ENCODE results near the gene DYNC2H1. TPM values are rescaled to one million over a fixed set of nuclear protein-coding genes. Genes with fewer than 3 reads are reported as not detected.

DYNC2H1 gene
- total and polyA plus RNA-seq, 8 donors, result 12.8 to 41.2 (median 31.1) TPM

DNA sequence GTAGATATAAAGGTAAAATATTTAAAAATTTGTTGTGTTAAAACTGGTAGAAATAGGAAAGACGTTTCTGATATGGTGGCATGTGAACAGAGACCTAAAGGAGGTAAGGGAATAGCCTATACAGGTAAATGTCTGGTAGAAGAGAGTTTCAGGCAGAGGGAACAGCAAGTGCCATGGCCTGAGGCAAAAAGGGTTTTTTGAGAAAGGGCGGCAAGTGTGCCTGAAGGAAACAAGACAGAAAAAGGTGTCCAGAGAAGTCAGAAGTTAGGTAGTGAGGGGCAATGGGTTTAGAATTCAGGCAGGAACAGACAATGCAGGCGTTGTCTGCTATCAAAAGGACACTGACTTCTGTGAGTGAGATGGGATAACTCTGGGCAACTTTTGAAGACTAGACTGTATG is 339.7 kb downstream of the DYNC2H1 start:
- TF ChIP-seq, protein P1, sequence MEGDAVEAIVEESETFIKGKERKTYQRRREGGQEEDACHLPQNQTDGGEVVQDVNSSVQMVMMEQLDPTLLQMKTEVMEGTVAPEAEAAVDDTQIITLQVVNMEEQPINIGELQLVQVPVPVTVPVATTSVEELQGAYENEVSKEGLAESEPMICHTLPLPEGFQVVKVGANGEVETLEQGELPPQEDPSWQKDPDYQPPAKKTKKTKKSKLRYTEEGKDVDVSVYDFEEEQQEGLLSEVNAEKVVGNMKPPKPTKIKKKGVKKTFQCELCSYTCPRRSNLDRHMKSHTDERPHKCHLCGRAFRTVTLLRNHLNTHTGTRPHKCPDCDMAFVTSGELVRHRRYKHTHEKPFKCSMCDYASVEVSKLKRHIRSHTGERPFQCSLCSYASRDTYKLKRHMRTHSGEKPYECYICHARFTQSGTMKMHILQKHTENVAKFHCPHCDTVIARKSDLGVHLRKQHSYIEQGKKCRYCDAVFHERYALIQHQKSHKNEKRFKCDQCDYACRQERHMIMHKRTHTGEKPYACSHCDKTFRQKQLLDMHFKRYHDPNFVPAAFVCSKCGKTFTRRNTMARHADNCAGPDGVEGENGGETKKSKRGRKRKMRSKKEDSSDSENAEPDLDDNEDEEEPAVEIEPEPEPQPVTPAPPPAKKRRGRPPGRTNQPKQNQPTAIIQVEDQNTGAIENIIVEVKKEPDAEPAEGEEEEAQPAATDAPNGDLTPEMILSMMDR (IDR thresholded peaks at IDR 0.05), result no peak
- DNase-seq (no peak), ATAC-seq (no peak)
- Histone ChIP-seq H3K4me1 (no peaks in the 10 kb centered on the region), H3K4me3 (no peak overlapping the region), H3K9me3 (no peaks in the 10 kb centered on the region), H3K27ac (no peak overlapping the region), H3K27me3 (no peaks in the 10 kb centered on the region), H3K36me3 (no peaks in the 10 kb centered on the region)
- intact Hi-C loops (cut with DNase I), result no loop called here

DNA sequence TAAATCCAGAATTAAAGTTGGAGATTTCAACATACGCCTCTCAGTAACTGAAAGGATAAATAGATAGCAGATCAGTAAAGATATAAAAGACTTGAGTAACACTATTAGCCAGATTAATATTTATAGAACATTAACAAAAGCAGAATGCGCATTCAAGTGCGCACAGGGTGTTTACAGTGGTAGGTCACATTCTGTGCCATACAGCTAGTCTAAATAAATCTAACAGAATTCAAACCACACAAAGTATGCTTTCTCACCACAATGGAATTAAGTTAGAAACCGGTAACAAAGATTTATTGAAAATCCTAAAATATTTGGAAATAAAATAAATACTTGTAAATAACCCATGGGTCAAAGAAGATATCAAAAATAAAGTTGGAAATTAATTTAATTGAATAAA is 341.0 kb downstream of the DYNC2H1 start:
- ATAC-seq, result no peak
- no peak overlapping the region for H3K27ac ChIP-seq
- no peaks in the 10 kb centered on the region for H3K9me3 ChIP-seq
- intact Hi-C loops (cut with DNase I), result no loop called here
- TF ChIP-seq, protein P1 (IDR thresholded peaks at IDR 0.05), result no peak
- no peaks in the 10 kb centered on the region for H3K4me1 ChIP-seq
- no peak overlapping the region for H3K4me3 ChIP-seq
- no peak for DNase-seq
- no peaks in the 10 kb centered on the region for H3K36me3 ChIP-seq
- no peaks in the 10 kb centered on the region for H3K27me3 ChIP-seq

DNA sequence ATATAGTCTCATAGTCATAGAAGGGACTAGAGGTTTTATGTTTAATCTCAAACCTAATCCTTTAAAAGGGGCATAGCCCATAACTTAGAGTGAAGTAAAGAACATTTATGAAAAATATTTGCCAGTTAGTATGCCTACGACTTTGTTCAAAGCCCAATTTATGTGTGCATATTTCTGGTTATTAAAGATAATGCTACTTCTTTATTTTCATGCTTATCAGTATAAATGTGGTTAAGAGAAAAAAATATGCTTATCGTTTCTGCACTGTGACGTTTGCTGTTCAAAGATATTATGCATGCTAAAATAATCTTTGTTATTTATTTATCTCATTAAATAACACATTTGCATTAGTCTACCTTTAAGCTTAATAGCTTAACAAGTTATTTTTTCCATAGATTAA is 343.9 kb downstream of the DYNC2H1 start:
- no peaks in the 10 kb centered on the region for H3K27me3 ChIP-seq
- H3K4me1 ChIP-seq, result no peaks in the 10 kb centered on the region
- H3K4me3 ChIP-seq, result no peak overlapping the region
- no peak overlapping the region for H3K27ac ChIP-seq
- no peaks in the 10 kb centered on the region for H3K9me3 ChIP-seq
- no peak for DNase-seq
- intact Hi-C loops (cut with DNase I), result no loop called here
- H3K36me3 ChIP-seq, result no peaks in the 10 kb centered on the region
- ATAC-seq, result no peak
- TF ChIP-seq, protein P1 (IDR thresholded peaks at IDR 0.05), result no peak

DNA sequence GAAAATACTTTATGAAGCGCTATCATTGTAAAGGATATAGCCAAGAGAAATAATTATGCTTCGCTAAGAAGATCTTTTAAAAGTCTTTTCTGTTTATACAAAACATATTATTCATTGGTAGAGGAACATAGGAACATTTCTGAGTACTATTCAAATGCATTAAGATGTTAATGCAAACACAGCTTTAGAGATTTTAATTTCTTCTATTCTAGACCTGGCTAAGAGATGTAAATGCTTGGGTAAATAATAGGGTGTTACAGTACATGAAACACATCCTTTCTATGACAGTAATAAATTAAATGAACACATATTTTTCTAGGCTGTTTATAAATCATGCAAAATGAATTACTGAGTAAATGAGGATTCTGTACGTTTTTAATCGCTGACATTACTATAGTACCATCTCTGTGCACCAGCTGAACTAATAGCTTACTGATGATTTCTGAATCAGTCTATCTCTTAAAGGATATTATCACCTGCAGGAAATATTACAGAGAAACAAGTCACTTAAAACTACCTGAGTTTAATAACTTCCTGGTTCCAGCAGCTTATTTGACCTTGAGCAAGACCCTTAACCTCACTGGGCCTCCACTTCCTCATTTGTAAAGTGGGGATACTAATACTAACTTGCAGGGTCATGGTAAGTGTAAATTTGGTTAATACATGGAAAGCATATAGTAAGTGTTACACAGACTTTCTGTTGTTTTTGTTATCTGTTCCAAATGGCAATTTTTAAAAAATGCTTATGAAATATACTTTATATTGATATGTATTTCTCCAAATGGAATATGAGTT is 344.9 kb downstream of the DYNC2H1 start:
- no peak for ATAC-seq
- Histone ChIP-seq H3K9me3 (no peaks in the 10 kb centered on the region), H3K36me3 (no peaks in the 10 kb centered on the region), H3K27ac (no peak overlapping the region), H3K4me3 (no peak overlapping the region), H3K4me1 (no peaks in the 10 kb centered on the region), H3K27me3 (no peaks in the 10 kb centered on the region)
- no peak for DNase-seq
- intact Hi-C loops (cut with DNase I), result no loop called here
- TF ChIP-seq, protein P1 (IDR thresholded peaks at IDR 0.05), result no peak

DNA sequence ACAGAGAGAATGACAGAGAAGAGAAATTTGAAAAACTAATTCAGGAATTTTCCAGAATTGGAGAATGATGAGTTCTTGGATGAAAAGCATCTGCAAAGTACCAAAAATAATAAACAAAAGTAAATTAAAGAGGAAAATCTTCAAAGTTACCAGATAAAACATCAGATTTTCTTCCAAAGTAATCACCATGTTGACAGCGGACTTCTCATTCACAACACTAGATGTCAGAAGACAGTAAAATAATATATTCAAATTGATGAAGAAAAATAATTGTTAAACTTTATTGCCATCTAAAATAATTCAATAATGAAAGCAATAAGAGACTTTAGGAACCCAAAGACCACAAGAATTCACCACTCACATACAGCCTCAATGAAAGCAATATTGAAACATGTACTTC is 355.2 kb downstream of the DYNC2H1 start:
- Histone ChIP-seq H3K9me3 (no peaks in the 10 kb centered on the region), H3K36me3 (no peaks in the 10 kb centered on the region), H3K27ac (no peak overlapping the region), H3K27me3 (no peaks in the 10 kb centered on the region), H3K4me1 (no peaks in the 10 kb centered on the region), H3K4me3 (no peak overlapping the region)
- intact Hi-C loops (cut with DNase I), result no loop called here
- TF ChIP-seq, protein P1 (IDR thresholded peaks at IDR 0.05), result no peak
- DNase-seq, result no peak
- no peak for ATAC-seq

Measured in left lung (tissue), 10 donors.